HG02571 (cell line): Measurements from ENCODE around the gene DBN1.

Experiments
- ATAC-seq: cut with Tn5 transposase; IDR thresholded peaks from one replicate; pipeline ENCODE4 v1.9.1; 2021; ENCODE audit warnings: mild to moderate bottlenecking, moderate library complexity; ENCODE audit not compliant: unreplicated experiment

DBN1 gene

DNA sequence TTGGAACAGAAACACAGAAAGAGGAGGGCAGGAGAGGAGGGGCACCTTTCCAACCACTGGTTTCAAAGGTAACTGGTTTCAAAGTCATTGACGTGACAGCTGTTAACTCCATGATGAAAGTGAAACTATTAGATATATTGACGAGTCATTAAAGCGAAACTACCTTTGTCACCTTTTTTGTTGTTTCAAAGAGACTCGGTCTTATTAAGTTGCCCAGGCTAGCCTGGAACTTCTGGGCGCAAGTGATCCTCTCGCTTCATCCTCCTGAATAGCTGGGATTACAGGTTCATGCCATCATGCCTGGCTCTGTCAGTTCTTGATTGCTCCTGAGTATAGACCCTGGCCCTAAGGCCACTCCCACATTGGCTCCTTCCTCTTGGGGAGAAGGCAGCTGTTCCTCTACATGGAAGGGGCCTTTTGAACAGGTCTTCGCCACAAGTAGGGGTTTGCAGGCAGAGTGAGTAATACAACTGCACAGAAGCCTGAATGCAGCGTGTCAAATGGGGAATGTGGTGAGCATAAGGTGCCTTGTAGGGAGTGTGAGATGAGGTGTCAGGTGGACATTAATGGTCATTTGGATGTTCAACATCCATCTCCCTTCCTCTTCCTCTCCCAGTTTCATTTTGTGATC is 60.7 kb downstream of the DBN1 start:
- ATAC-seq = peak; percentile 61

DNA sequence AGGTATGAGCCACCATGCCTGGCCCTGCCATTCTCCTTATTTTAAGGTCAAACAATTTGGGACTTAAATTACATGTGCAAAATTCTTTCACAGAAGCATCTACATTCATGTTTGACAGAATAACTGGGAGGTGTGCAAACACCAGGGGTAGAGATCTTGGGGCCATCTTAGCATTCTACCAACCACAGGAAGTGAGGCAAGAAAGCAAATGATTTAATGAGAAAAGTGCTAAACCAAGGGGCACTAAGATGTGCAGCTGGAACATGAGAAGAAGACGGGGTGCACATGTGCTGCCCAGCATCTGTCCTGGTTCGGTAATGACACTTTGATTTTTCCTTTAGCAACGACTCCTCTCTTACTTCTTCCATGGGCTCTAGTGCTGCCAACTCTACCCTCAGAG is 62.9 kb downstream of the DBN1 start:
- no peak for ATAC-seq

DNA sequence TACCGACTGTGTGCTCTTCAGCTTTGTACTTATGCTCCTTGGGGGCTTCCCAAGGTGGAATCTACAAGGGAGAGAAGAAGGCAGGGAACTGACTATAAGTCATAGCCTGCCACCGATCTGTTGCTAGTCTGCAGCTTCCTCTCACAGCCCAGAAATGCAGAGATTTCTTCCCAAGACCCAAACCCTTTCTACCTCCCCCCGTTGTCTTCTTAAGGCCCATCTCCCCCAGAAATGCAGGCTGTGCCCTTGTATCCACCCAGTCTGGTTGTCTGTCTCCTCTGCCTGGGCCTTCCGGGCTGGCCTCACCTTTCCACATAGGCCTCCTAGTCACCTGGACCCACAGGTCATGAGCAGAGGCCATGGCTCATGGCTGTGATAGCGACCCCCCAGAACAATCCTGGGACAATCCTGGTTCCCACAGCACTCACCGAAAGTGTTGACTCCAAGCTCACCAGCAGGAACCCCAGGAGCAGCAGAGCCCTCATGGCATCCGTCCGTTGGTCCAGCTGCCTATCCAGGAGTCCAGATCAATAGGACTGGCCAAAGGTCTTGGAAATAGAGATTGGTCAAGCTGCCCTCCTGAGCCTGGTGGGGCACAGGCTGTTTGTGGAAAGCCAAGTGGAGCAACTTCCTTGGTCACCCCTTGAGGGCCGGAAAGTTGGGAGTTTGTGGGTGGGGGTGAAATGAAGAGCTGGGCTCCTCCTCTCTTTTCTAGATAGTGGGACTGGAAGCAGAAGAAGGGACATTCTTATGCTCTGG is 64.2 kb downstream of the DBN1 start, which contains the start of gene F12:
TSS of gene F12 (minus strand) at position 522 of the 759 bp plus-strand sequence. CDS start at position 485, 37 bp downstream.
- ATAC-seq = no peak
